ENCODE data around the gene SUMF1.

Gene SUMF1

DNA sequence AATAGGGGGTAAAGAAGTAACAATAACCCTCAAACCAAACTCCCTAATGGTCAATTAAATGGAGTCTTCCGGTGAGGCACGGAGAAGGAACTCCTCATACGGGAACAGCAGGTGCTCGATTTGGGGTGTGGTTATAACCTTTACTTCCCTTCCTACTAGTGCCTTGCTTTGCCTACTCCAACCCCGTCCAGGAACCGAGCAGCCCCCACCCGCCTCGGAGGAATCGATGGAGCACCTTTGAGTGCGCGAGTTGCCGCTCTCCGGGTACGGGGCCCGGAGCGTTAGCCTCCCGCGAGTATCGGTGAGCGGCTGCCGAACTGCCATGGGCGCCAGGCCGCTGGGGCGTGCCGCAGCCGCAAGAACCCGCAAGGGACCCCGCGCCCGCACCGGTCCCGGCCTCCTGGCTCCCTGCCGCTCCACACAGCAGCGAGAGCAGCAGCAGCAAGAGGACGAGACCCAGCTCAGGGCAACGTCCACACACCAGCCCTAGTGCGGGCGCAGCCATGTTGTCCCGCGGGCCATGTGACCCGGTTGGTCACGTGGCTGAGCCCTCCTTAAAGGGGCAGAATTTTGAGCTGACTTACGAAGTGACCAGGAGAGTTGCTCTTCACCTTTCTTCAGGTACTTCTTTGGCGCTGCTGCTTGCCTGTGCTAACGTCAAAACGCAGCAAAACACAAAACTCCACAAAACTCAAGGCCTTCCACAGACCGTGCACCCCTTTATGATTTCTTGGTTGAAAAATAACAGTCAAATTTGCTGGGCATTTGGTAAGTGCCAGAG lies at the start of gene SUMF1:
Gene SUMF1, minus strand, starts transcription at position 529 of the 781 bp plus-strand sequence. Its CDS starts 24 bp downstream, at position 505.
- DNase-seq = peak; percentile 83

DNA sequence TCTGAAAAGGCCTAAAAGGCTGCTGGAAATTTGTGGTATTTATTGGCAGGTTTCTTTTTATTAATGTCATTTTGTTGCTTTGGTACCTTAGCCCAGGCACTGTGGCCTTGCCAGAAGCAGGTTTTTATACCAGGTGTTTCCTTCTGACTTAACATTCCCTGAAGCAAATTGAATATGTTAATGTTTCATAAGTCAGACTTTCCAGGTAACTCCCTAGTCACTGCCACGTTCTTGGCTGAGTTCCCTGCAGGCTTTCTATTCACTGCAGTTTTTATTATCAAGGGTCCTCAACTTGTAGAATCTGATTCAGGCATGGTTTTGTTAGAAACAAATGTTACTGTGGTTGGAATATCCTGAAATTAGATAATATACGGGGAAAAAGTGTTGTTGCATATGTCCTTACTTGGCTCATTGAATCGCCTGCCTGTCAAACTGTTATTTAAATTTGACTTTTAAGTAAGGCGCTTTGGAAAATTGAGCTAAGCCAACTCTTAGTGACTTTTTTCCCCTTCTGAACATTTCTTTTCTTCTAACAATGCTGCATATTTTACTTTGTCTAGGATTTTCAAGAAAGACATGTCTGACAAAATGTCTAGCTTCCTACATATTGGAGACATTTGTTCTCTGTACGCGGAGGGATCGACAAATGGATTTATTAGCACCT lies 49.0 kb upstream of the SUMF1 start:
- DNase-seq = no peak

DNA sequence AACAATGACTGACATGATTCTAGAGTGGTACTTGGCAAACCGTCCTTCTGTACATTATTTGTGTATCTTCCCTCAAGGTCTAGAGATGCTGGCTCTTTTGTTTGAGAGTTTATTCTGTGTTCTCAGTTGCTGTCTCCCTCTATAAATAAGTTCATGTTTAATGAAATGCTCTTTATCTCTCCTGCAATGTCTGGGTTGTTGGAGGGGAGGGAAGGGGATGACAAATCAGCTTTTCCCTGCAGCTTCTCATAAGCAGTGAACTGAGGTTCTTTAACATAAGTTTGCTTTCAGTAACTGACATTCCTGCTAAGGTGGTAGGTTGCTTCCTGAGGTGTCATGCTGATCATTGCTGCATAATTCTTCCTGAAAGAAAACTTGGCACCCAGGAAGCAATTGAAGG lies 47.8 kb upstream of the SUMF1 start:
- no peak for DNase-seq

DNA sequence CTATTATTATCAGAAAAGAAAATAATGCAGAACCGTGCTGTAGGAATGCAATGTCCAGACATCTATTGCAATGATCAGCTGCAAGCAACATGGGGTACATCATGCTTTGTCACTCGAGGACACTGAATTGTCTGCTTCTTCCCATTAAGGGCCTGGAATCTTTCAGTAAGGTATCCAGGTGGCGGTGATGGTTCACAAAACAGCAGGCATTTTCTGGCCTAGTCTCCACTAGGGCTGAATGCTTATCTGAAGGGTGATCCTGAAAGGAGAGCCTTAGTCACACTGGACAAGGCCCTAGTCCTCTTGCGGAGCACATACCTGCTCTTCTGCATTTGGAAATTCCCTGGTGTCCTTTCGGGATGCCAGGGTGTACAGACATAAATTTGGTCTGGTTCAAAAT lies 47.3 kb upstream of the SUMF1 start:
- DNase-seq = no peak

DNA sequence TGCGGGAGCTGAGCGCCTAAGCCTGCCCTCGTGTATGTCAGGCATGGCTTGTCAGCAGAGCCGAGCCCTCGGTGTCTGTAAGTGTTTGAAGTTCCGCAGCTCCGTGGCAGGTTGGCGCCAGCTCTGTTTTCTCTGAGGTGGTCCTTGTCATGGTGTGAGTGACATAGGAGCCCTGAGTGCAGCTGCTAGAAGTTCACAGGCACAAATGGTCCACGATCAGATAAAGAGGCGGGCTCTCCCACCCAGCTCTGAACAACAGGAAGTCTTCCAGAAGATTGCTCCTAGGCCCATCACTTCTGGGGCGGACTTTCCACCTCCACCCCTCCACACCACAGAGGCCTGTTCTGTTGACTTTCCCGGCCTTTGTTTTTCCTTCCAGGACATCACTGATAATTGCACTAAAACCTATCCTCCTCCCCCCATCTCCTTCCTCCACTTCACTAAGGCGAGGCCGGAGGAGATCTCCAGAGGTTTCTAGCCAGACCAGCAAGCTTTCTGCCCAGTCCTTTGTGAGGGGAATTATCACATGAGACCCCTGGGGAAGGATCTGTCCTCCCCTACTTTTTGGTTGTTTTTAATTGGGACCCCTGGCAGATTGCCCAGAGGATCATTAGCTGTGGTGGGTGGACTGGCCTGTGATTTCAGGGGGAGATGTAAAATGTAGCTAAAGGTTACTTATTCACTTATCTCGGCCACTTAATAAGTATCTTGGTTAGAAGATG lies 46.0 kb upstream of the SUMF1 start:
- DNase-seq = no peak

DNA sequence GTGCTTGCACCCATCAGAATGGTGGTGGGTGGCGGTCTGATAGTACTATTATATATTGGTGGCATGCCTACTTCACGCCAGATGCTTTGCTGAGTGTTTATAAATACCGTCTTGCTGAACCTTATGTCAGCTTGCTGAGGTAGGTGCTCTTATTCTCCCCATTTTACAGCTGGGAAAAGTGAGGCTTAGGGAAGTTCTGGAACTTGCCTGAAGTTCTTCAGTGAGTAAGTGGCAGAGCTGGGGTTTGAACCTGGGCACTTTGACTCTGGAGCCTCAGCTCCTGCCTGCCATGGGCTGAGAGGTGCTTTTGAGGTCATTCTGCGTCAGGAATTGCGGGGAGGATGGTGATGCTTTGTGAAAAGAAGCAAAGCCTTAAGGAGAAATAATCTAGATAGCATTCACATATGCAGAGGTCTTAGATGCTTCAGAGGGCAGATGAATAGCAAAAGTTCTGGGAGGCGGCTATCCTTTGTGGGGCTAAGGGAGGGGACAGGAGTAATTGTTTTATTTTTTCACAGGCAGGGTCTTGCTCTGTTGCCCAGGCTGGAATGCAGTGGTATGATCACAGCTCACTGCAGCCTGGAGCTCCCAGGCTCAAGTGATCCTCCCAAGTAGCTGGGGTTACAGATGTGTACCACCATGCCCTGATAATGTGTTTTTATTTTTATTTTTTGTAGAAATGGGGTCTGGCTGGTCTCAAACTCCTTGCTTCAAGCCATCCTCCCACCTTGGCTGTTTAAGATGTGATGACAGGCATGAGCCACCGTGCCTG lies 44.6 kb upstream of the SUMF1 start:
- no peak for DNase-seq

DNA sequence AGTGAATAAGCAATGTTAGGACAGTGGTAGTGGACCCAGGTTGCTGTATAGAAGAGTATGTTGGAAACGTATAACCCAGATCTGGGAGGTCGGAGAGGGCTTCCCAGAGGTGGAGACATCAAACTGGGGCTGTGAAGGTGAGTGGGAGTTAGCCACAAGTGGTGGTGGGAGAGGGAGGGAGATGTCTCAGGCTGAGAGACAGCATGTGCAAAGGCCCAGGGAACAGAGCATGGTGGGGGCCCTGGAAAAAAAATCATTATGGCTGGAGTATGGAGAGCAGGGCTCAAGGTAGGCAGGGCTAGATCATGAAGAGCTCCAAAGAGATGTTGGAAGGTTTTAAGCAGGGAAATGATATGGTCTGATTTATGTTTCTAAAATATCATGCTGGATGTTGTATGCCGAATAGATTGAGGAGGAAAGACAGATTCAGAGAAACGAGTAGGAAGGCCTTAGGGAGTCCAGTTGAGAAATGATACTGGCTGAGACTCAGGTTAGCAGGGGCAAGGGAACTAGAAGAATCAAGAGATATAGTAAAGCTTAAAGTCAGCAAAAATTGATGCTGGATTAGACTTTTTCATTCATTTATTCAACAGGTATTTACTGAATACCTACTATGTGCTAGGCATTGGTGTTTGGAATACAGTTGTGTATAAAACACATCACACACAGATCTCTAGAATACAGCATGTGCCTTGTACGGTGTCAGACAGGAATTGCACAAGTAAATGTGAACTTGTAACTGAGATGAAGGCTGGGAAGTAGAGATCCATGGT lies 43.1 kb upstream of the SUMF1 start:
- no peak for DNase-seq

DNA sequence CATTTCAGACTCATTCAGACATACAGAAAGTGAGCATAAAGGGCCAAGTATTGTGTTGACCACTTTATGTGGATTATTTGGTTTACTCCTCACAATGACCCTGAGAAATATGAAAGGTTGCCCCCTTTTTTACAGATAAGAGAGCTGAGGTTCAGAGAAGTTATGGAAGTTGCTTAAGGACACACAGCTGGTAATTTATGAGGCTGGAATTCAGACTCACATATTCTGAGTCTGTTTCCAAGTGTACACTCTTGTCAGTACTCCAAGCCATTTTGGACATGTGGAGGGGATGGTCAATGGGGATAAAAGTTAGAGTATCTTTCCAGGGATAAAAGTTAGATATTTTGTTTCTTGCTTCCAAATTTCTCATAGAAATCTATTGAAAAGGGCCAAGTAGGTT lies 42.0 kb upstream of the SUMF1 start:
- DNase-seq = no peak

DNA sequence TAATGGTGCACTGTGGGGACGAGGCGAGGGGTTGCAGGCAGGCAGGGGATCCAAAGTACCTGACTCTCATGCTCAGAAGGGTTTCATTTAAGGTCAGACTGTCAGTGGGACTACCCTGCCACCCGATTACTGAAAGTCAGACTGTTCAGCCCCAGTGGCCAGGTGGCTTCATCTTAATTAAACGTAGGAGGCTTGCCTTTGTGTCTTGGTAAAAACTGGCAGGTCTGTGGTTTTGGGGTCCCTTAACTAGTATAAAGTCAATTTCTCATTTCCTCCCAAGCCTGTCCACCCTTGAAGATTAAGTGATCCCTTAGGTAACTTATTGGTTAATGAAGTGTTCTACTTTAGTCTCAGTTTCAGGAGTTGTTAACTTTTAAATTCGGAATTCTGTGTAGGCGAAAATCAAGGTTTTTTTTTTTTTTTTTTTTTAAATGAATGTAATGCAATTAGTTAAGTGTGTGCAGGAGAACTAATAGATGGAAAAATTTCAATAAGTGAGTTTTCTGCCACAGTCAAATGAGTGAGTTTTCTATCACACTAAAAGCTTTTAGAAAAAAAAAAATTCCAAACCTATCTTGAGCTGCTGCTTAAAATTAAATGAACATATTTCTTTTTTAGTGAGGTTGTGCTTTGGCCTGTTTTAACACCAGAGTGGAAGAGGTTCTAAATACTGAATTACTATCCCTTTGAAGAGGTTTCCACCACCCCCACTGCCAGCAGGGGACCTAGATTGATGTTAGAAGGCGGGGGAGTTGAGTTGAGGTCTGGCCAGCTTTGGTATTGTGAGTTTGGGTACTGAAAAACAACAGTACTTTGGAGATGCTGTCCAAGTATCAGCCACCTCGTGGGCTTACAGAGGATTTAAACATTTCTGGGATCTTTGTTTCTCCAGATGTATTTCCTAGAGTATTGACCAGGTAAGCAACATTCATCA lies 41.2 kb upstream of the SUMF1 start:
- DNase-seq = no peak

DNA sequence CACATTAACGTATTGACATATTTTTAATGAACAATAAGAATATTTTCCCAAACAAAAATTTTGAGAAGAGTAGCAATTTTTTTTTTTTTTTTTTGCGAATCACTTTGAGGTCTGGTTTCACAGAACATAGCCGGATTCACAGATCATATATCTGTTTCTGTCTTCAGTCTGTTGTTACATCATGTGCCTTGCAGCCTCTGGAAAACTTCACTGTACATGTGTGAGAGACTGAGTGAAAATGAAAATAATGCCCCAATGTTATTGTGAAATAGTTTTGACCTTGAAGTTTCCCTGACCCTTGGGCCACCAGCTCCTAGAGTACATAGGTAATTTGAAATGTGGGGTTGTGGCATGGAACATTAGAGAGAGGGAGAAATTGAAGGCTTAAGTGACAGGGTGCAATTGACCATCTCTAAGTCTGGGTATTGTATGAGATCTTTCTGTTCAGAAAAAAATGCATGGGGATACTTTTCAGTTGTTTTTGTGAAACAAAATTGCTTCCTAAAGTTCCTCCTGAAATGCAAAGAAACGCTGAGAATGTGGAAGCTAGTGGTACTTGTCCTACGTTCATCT lies 40.0 kb upstream of the SUMF1 start:
- no peak for DNase-seq

DNA sequence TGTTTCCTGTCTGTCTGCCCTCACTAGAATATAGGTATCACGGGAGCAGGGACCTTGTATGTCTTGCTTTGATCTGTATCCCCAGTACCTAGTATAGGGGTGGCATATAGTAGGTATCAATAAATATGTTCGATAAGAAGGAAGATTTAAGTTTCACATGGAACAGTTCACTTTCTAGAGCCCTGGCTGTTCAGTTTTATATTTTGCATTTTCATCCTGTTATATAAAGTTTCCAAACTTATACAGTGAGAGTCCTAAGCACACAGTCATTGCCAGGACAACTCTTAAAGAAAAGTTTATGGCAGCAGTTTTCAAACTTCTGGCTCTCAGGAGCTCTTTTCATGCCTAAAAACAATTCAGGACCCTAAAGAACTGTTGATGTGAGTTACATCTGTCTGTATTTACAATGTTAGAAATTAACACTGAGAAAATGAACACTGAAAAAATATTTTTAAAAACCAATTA lies 39.5 kb upstream of the SUMF1 start:
- DNase-seq = no peak

DNA sequence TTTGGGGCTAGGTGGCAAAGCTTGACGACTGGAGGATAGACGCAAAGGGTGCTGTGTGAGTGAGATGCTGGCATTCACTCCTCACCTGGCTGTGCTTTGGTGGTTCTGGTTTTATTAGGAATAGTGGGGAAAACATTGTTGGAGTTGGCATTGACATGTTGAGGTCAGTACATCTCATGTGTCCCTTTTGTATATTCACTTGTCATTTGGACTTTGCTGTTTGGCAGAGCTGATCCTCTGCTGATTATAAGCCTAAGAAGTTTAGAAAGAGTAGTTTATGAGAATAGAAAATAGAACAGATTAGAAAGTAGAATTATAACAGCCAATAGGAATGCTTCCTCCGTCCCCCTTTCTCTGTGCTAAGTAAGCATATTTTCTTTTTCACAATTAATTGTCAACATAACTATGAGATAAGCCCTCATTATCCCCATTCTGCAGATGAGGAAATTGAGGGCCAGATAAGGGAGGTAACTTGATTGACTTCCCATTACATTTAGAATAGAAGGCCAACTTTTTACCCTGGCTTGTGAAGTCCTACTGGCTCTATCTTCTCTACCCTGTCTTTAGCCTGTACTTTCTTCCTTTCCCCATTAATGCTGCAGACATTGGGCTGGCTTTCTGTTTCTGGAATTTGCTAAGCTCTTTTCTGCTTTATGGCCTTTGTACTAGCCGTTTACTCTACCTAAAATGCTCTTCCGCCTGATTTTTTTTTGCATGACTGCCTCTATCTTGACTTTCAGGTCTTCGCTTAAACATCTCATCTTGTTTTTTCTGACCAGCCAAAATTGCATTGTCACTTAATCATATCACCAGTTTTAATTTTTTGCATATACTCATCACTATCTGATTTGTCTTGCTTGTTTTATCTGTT lies 38.9 kb upstream of the SUMF1 start:
- DNase-seq = no peak

DNA sequence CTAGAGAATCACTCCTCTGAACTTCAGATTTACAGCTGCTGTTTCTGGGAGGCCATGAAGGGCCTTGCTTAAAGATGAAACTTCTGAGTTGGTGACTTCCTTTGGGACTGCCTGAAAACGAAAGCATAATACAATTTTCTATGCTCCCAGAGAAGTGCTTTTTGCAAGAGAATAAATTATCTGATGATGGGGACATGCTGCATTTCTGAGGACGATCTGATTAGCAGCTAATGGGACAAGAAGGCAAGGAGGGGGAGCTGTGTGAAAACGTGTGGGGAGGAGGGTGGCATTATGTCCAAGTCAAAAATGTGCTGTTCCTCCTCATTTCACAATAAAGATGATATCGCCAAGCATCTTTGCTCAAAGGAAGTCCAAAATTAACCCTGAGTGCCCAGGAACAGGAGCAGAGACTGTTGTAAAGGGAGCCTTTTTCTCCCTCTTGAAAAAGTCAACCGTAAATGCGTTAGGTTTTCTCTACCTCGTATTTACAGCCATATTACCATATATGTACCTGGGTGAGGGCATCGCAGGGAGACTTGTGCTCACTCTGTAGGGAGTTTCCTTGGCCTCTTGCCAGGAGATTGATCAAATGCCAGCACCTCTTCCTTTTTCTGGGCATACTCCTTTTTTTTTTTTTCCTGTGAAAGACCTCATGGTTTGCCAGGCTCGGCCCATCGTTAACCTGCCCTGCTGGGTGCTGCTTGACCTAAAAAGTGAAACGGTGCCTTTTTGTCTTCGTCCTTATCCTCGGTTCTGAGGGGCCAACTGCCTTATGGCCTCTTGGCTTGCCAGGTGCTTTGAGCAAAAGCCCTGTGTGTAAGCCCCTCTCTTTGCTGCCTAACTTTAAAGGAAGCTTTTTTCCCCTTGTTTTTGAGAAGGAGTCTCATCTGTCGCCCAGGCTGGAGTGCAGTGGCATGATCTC lies 37.5 kb upstream of the SUMF1 start:
- peak; percentile 30 for DNase-seq

DNA sequence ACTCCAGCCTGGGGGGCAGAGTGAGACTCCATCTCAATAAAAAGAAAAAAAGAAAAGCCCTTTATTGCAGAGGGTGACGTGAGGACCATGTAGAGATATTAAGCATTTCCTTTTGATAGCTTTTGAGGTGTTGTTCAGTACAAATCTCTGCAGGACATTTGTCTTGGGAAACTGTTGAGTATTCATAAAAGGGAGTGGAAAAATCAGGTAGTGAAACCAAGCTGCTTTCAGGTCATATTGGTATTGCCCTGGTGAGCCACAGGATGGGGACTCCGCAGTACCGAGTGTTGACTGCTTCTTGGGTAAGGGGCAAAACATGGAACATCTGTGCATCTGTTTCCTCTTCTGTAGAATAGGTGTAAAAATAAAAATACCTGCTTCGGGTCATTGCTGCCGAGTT lies 36.0 kb upstream of the SUMF1 start:
- DNase-seq = no peak

DNA sequence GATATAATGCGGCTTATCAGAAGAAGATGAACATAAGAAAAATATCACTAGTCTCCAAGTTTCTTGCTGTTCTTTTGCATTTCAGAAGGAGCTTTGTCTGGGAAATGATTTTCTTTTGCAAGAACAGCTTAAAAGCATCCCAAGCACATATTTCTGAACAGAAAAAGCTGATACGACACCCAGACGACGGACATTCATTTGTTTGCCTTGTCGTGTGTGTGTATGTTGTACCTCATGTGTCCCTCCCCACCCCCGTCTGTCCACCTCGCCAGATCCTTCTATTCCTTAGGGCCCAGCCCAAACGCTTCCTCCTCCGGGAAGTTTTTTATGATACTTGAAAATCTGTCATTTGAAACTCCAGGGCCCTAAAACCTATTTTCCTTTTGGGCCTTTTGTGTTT lies 34.9 kb upstream of the SUMF1 start:
- no peak for DNase-seq

DNA sequence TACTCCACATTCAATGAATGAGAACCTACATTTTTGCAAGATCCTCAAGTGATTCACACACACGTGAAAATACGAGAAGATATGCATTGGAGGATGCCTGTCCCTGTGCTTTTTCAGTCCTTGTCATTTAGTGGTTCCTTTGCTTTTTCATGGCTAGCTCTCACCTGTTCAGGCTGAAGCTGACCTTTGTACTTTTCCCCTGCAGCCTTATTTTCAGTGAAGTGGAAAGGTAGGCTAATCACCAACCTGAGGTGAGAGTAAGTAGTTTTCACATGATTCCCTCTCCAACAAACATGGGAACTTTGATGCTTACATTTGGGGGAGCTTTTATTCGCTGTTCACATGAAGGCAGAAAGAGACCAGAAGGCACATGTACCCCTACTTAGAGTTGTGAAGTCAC lies 34.4 kb upstream of the SUMF1 start:
- DNase-seq = no peak

DNA sequence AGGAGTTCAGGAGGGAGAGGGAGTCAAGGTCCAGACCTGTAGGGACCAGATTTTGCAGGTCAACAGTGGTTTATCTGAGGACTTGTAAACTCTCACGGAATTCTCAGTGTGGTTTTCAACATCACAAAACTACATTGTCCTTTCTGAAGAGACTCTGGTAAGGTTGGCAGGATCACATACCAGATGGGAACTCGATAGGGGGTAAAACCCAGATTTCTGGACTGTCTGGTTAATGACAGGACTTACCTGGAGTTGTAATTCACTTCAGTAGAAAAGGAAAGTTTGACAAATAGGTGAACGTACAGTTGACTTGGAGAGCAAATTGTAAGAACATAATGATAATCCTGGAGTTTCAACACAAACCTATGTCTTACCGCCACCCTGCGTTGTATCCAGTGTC lies 31.4 kb upstream of the SUMF1 start:
- DNase-seq = no peak

DNA sequence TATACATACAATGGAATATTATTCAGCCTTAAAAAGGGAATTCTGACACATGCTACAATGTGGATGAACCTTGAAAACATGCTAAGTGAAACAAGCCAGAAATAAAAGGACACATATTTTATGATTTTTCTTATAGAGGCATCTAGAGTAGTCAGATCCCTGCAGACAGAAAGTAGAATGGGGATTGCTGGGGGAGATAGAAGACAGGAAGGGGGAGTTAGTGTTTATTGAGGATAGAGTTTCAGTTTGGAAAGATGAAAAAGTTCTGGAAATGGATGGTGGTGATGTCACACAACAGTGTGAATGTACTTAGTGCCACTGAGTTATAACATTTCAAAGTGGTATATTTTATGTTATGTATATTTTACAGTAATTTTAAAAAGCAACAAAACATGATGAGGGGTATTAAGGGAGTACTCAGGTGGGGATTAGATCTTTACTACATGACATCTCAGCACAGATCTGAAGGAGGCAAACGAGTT lies 30.8 kb upstream of the SUMF1 start:
- DNase-seq = no peak
